Coronary artery (tissue), 2 donors: Measurements from ENCODE around the gene UBE2H.

Experiments
- DNase-seq: peaks from one replicate; pipeline ENCODE4 v3.0.0-alpha.2; 2017; ENCODE audit warnings: low spot score
- H3K27ac ChIP-seq, 2 donors: fragments of 200-600 bp; sonication (generic); one replicate each; pipeline ENCODE4 v1.5.1; 2016 to 2019
- H3K4me3 ChIP-seq: fragments of 200-600 bp; sonication (generic); 2 replicates; pipeline ENCODE4 v1.5.1; 2016; ENCODE audit warnings: mild to moderate bottlenecking, moderate library complexity
- CTCF ChIP-seq: fragments of 200-600 bp; sonication (generic); IDR thresholded peaks from one replicate; pipeline ENCODE4 v1.5.1; 2019; ENCODE audit warnings: antibody characterized with exemption

UBE2H gene

GRCh38 chr7:129821476-129821875 is 131.3 kb downstream of the UBE2H start:
- no peak overlapping the region for H3K4me3 ChIP-seq
- DNase-seq, result no peak
- TF ChIP-seq CTCF, result no peak
- no peak overlapping the region for H3K27ac ChIP-seq

- no peak for DNase-seq
- no peak overlapping the region for H3K4me3 ChIP-seq
- no peak overlapping the region for H3K27ac ChIP-seq
- no peak for TF ChIP-seq CTCF
Measured at GRCh38 chr7:129816742-129817141, 136.0 kb downstream of the UBE2H start.

GRCh38 chr7:129807863-129808262 is 144.9 kb downstream of the UBE2H start:
- H3K27ac ChIP-seq, result no peak overlapping the region
- no peak for DNase-seq
- TF ChIP-seq CTCF, result no peak
- no peak overlapping the region for H3K4me3 ChIP-seq

GRCh38 chr7:129804890-129805719 is 147.7 kb downstream of the UBE2H start:
- no peak for TF ChIP-seq CTCF
- no peak for DNase-seq
- H3K27ac ChIP-seq, result no peak overlapping the region
- H3K4me3 ChIP-seq, result no peak overlapping the region

GRCh38 chr7:129804111-129804889 is 148.5 kb downstream of the UBE2H start:
- DNase-seq, result no peak
- H3K4me3 ChIP-seq, result no peak overlapping the region
- no peak for TF ChIP-seq CTCF
- H3K27ac ChIP-seq, result no peak overlapping the region

GRCh38 chr7:129803546-129804081 is 149.1 kb downstream of the UBE2H start:
- H3K4me3 ChIP-seq, result no peak overlapping the region
- no peak for DNase-seq
- no peak for TF ChIP-seq CTCF
- no peak overlapping the region for H3K27ac ChIP-seq
